Upper lobe of right lung (tissue), 1 donor: ENCODE data around the gene ZDHHC17. TPM values are rescaled to one million over a fixed set of nuclear protein-coding genes. Genes with fewer than 3 reads are reported as not detected.

Source experiments
- ATAC-seq: fragments of 200-7000 bp; cut with Tn5 transposase; one replicate; pipeline ENCODE4 v1.9.1; 2020; ENCODE audit warnings: mild to moderate bottlenecking, moderate library complexity
- DNase-seq: peaks from one replicate; pipeline ENCODE4 v3.0.0-alpha.2; 2020
- H3K27ac ChIP-seq: fragments of 200-600 bp; one replicate; pipeline ENCODE4 v1.8.0; 2022
- H3K27me3 ChIP-seq: fragments of 200-600 bp; one replicate; pipeline ENCODE4 v1.8.0; 2022; ENCODE audit warnings: mild to moderate bottlenecking
- H3K36me3 ChIP-seq: fragments of 200-600 bp; one replicate; pipeline ENCODE4 v1.8.0; 2022
- H3K4me1 ChIP-seq: fragments of 200-600 bp; one replicate; pipeline ENCODE4 v1.8.0; 2022
- H3K4me3 ChIP-seq: fragments of 200-600 bp; one replicate; pipeline ENCODE4 v1.8.0; 2022; ENCODE audit warnings: mild to moderate bottlenecking
- H3K9me3 ChIP-seq: fragments of 200-600 bp; one replicate; pipeline ENCODE4 v1.8.0; 2022
- intact Hi-C: fragments of 100-400 bp; cut with DNase I; formaldehyde crosslinking; loops from one replicate; pipeline ENCODE4 v1.11.0; 2022
- total RNA-seq: library from RNA; stranded (reverse); fragmentation: NEBNext Ultra II Directional; extraction: Animal tissue kit (Norgen Biotek cat#: 25700); gene quantifications from one replicate; pipeline ENCODE4 v1.2.1, GENCODE V29; 2021
- TF ChIP-seq, protein P1 (sequence below): fragments of 200-600 bp; IDR thresholded peaks from one replicate; pipeline ENCODE4 v1.8.0; 2022; ENCODE audit warnings: antibody characterized with exemption
- donor health status: DM: no; HTN: yes; CAD: no; lungs with severe emphysema.

ZDHHC17 gene
- total RNA-seq, 1 donor from 2014 or later, result 35.0 TPM

DNA sequence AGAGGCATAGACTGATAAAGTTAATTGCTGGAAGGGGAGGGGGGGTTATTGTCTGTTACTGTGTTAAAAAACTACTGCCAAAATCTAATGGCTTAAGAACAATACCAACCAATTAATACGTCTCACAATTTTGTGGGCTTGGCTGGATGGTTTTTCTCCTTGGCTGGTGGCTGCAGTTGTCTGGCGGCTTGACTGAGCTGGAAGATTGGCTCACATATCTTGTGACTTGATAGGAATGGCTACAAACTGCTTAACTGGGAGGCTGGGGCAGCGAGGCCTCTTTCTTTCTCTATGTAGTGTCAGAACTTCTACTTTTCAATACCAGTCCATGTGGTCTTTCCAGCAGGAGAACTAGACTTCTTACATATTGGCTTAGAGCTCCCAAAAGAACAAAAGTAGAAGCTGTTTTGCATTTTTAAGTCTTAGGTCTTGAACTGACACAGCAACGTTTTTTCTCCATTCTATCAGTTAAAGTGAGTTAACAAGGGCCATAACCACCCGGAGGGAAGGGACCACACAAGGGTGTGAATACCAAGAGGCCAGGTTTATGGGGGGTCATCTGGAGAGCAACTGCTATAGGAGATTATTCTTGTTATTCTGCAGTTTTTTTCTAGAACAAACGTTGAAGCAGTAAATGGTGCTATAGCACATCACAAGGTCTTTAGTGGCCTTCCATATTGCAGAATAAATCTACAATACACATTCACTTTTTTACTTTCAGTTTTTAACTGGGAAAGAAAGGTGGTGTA lies 46.9 kb downstream of the ZDHHC17 start:
- no peak for DNase-seq
- Histone ChIP-seq H3K27ac (no peak overlapping the region), H3K27me3 (no peaks in the 10 kb centered on the region), H3K4me3 (no peak overlapping the region), H3K36me3 (peaks cover 81% of the 10 kb centered on the region), H3K9me3 (no peaks in the 10 kb centered on the region), H3K4me1 (no peaks in the 10 kb centered on the region)
- intact Hi-C loops, result no loop called here
- ATAC-seq, result no peak
- TF ChIP-seq, protein P1, sequence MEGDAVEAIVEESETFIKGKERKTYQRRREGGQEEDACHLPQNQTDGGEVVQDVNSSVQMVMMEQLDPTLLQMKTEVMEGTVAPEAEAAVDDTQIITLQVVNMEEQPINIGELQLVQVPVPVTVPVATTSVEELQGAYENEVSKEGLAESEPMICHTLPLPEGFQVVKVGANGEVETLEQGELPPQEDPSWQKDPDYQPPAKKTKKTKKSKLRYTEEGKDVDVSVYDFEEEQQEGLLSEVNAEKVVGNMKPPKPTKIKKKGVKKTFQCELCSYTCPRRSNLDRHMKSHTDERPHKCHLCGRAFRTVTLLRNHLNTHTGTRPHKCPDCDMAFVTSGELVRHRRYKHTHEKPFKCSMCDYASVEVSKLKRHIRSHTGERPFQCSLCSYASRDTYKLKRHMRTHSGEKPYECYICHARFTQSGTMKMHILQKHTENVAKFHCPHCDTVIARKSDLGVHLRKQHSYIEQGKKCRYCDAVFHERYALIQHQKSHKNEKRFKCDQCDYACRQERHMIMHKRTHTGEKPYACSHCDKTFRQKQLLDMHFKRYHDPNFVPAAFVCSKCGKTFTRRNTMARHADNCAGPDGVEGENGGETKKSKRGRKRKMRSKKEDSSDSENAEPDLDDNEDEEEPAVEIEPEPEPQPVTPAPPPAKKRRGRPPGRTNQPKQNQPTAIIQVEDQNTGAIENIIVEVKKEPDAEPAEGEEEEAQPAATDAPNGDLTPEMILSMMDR, result no peak

DNA sequence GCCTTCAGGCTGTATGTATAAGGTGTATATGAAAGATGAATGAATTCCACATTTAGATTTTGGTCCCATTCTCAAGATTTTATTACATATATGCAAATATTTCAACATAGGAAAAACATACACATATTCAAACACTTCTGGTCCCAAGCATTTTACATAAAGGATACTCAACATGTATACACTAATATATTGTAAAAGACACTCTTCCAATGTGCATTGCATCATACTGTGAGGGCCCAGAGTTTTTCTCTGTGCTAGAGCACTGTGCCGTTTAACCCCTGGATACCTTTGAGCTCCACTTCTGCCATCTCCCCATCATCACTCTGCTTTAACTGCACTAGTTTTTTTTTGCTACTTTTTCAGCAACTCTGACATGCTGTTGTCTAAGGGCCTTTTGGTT lies 48.1 kb downstream of the ZDHHC17 start:
- TF ChIP-seq, protein P1, result no peak
- DNase-seq, result no peak
- H3K9me3 ChIP-seq, result no peaks in the 10 kb centered on the region
- intact Hi-C loops, result no loop called here
- no peaks in the 10 kb centered on the region for H3K27me3 ChIP-seq
- peaks cover 80% of the 10 kb centered on the region for H3K36me3 ChIP-seq
- no peaks in the 10 kb centered on the region for H3K4me1 ChIP-seq
- no peak for ATAC-seq
- no peak overlapping the region for H3K27ac ChIP-seq
- no peak overlapping the region for H3K4me3 ChIP-seq

DNA sequence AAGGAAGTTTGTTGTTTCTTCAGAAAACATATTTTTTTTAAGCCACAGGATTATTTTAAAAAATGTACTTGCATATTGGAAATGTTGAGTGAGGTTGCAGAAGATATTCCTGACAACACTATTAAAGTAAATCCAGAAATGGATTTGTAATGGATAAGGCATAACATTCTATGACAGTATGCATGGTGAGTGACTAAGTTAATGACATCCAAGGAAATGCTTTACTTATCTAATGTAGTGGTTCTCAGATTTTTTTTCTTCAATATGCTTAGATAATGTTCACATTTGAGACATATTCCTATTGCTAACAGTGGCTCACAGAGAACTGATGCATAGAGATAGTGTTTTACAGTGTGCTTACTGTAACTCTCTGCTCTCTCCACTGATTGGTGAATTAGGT lies 49.4 kb downstream of the ZDHHC17 start:
- Histone ChIP-seq H3K36me3 (peaks cover 67% of the 10 kb centered on the region), H3K9me3 (no peaks in the 10 kb centered on the region), H3K27ac (no peak overlapping the region), H3K4me1 (no peaks in the 10 kb centered on the region), H3K4me3 (no peak overlapping the region), H3K27me3 (no peaks in the 10 kb centered on the region)
- no peak for ATAC-seq
- TF ChIP-seq, protein P1, result no peak
- intact Hi-C loops, result no loop called here
- DNase-seq, result no peak

DNA sequence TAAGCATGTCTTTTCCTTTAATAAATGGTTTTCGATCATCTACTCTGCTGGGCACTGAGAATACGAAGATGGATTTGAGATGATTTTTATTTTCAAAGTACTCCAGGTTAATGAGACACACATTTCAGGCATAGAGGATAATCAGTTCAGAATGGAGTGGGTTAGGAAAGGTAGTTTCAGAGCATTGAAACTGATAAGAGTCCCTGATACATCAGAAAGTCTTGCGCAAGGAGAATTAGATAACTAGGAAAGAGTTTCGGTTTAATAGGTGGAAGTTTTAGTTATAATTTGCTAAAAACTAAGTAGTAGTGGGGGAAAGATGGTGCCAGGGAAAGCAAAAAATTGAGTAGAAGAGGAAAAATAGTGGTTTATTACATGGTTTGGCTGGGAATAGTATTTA lies 50.1 kb downstream of the ZDHHC17 start:
- ATAC-seq (no peak), DNase-seq (no peak)
- intact Hi-C loops, result no loop called here
- Histone ChIP-seq H3K36me3 (peaks cover 60% of the 10 kb centered on the region), H3K27ac (no peak overlapping the region), H3K4me3 (no peak overlapping the region), H3K27me3 (no peaks in the 10 kb centered on the region), H3K9me3 (no peaks in the 10 kb centered on the region), H3K4me1 (no peaks in the 10 kb centered on the region)
- TF ChIP-seq, protein P1, result no peak

DNA sequence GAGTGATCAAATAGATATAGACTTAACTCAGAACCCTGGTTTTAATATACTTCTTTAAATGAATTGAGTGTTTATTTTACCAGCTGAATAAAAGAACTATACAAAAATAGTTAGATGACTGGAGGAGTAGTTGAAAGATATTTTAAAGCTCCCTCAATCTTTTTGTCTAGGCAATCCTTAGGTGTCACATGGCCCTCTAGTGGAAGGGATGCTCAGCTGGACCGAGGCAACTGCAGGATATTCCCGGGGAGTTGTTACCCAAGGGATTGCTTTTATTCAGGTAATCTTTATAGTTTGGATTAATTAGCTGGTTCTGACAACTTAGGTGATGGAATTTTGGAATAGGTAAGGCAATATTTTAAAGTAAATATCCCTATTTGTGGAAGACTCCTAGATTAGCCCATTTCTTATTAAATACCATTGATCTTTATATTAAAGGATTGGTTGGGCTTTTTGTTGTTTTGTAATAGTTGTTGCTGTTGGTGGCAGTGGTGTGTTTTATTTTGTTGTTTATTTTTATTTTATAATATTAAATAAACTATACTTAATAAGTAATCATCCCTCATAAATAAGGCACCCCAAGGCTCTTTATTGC lies 57.1 kb downstream of the ZDHHC17 start:
- H3K36me3 ChIP-seq, result peaks cover 28% of the 10 kb centered on the region
- H3K27me3 ChIP-seq, result no peaks in the 10 kb centered on the region
- H3K27ac ChIP-seq, result no peak overlapping the region
- intact Hi-C loops, result no loop called here
- no peaks in the 10 kb centered on the region for H3K4me1 ChIP-seq
- DNase-seq (no peak), ATAC-seq (no peak)
- H3K9me3 ChIP-seq, result no peaks in the 10 kb centered on the region
- no peak overlapping the region for H3K4me3 ChIP-seq
- TF ChIP-seq, protein P1, result peak; percentile 59
